ENCODE data around the gene LRIG2.

The LRIG2 gene

GRCh38 chr1:113094506-113094905 is 21.5 kb downstream of the LRIG2 start:
- H2BK12ac ChIP-seq (ENCODE audit: low read length): no peak overlapping the region
- H3K79me2 ChIP-seq (ENCODE audit: control insufficient read depth, insufficient read depth, low read length, poor library complexity): no peaks in the 10 kb centered on the region
- H4K8ac ChIP-seq (ENCODE audit: low read depth, low read length): no peak overlapping the region
- H3K27me3 ChIP-seq (ENCODE audit: insufficient read depth, low read length): no peaks in the 10 kb centered on the region
- WGBS (ENCODE audit: extremely low coverage, insufficient coverage, insufficient read length): no CpG with 5 or more reads among the region's 4 CpGs
- no peak overlapping the region for H4K12ac ChIP-seq (ENCODE audit: low read depth, low read length)
- no peak overlapping the region for H3K23ac ChIP-seq (ENCODE audit: low read length)
- H3K18ac ChIP-seq (ENCODE audit: low read length): no peak overlapping the region
- H3K9ac ChIP-seq (ENCODE audit: low read length): no peak overlapping the region
- no peak overlapping the region for H3K27ac ChIP-seq (ENCODE audit: low read depth, low read length)
- H4K91ac ChIP-seq (ENCODE audit: low read depth, low read length): no peak overlapping the region
- H3K4me2 ChIP-seq (ENCODE audit: low read length): no peak overlapping the region
- no peak overlapping the region for H2BK5ac ChIP-seq (ENCODE audit: low read depth, low read length, poor library complexity)
- H3K4me3 ChIP-seq (ENCODE audit: low read depth, low read length): no peak overlapping the region
- no peaks in the 10 kb centered on the region for H3K4me1 ChIP-seq (ENCODE audit: control insufficient read depth in 1 of 2, insufficient read depth in 2 of 2, low read length in 2 of 2)
- H3K9me3 ChIP-seq (ENCODE audit: insufficient read depth, low read depth, low read length): no peaks in the 10 kb centered on the region
- no peak overlapping the region for H3K4ac ChIP-seq (ENCODE audit: low read depth, low read length)
- H2AFZ ChIP-seq (ENCODE audit: insufficient read depth, low read length, poor library complexity): no peak overlapping the region
- no peaks in the 10 kb centered on the region for H3K79me1 ChIP-seq (ENCODE audit: low read length)
- no peak for DNase-seq
- no peak overlapping the region for H3K14ac ChIP-seq (ENCODE audit: low read length)
- H2BK120ac ChIP-seq (ENCODE audit: insufficient read depth, low read length, poor library complexity): no peak overlapping the region
- H2AK5ac ChIP-seq (ENCODE audit: low read length): no peak overlapping the region
- peaks cover 8 to 12% of the 10 kb centered on the region in 2 experiments for H3K36me3 ChIP-seq (ENCODE audit: control insufficient read depth in 1 of 2, insufficient read depth in 2 of 2, low read length in 2 of 2)

DNA sequence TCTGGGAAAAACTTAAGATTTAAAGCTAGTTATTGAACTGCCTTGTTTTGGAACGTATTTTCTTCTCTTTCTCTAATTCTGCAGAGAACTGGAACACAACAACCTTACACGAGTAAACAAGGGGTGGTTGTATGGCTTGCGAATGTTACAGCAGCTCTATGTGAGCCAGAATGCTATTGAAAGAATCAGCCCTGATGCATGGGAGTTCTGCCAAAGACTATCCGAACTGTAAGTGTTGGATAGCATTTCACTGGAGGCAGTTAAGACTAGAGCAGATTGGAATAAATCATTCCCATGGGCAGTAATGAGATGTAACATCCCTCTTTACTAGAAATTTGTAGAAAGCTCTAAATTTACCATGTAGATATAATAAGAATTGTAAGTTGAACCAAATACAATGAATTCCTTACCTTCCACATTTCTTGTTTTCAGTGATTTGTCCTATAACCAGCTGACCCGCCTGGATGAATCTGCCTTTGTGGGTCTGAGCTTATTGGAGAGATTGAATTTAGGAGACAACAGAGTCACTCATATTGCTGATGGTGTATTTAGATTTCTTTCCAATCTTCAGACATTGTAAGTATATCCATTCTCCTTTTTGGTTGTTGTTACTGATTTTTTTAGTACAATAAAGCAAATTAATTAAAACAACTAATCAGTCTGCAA is 22.9 kb downstream of the LRIG2 start:
- Histone ChIP-seq H4K8ac (ENCODE audit: low read depth, low read length) (no peak overlapping the region), H3K9me3 (ENCODE audit: insufficient read depth, low read depth, low read length) (no peaks in the 10 kb centered on the region), H4K12ac (ENCODE audit: low read depth, low read length) (no peak overlapping the region), H3K79me1 (ENCODE audit: low read length) (no peaks in the 10 kb centered on the region), H3K14ac (ENCODE audit: low read length) (no peak overlapping the region), H3K27me3 (ENCODE audit: insufficient read depth, low read length) (no peaks in the 10 kb centered on the region), H2BK120ac (ENCODE audit: insufficient read depth, low read length, poor library complexity) (no peak overlapping the region), H3K9ac (ENCODE audit: low read length) (no peak overlapping the region), H2BK5ac (ENCODE audit: low read depth, low read length, poor library complexity) (no peak overlapping the region), H3K4me3 (ENCODE audit: low read depth, low read length) (no peak overlapping the region), H4K91ac (ENCODE audit: low read depth, low read length) (no peak overlapping the region), H3K4ac (ENCODE audit: low read depth, low read length) (no peak overlapping the region), H3K36me3 (ENCODE audit: control insufficient read depth in 1 of 2, insufficient read depth in 2 of 2, low read length in 2 of 2) (peaks cover 8 to 12% of the 10 kb centered on the region in 2 experiments), H2BK12ac (ENCODE audit: low read length) (no peak overlapping the region), H3K18ac (ENCODE audit: low read length) (no peak overlapping the region), H3K4me2 (ENCODE audit: low read length) (no peak overlapping the region), H3K27ac (ENCODE audit: low read depth, low read length) (no peak overlapping the region), H3K23ac (ENCODE audit: low read length) (no peak overlapping the region), H2AK5ac (ENCODE audit: low read length) (no peak overlapping the region), H3K79me2 (ENCODE audit: control insufficient read depth, insufficient read depth, low read length, poor library complexity) (no peaks in the 10 kb centered on the region), H2AFZ (ENCODE audit: insufficient read depth, low read length, poor library complexity) (no peak overlapping the region), H3K4me1 (ENCODE audit: control insufficient read depth in 1 of 2, insufficient read depth in 2 of 2, low read length in 2 of 2) (no peaks in the 10 kb centered on the region)
- no CpG with 5 or more reads among the region's 5 CpGs for WGBS (ENCODE audit: extremely low coverage, insufficient coverage, insufficient read length)
- DNase-seq: no peak

DNA sequence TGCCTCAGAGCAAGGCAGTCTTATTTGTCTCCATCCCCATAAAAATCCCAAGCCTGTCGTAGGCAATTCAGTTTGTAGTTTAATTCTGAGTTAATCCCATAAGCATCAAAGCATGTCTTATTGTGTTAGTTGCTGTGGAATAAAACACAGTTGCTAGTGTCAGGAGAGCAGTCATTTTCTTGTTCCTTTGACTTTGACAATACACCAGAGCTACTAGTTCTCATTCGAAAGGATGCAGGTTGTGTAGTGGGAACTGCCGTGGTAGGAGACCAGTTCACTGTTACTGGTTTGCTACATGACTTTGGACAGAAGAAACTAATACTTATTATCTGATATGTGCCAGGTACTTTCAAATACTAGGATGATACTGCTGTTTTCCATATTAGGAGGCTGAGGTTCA is 23.5 kb downstream of the LRIG2 start:
- no CpG with 5 or more reads among the region's 3 CpGs for WGBS (ENCODE audit: extremely low coverage, insufficient coverage, insufficient read length)
- H2BK120ac ChIP-seq (ENCODE audit: insufficient read depth, low read length, poor library complexity): no peak overlapping the region

GRCh38 chr1:113101588-113101987 is 28.6 kb downstream of the LRIG2 start:
- Histone ChIP-seq H4K12ac (ENCODE audit: low read depth, low read length) (no peak overlapping the region), H3K27me3 (ENCODE audit: insufficient read depth, low read length) (no peaks in the 10 kb centered on the region), H3K9me3 (ENCODE audit: insufficient read depth, low read depth, low read length) (peaks cover 1% of the 10 kb centered on the region), H3K4me1 (ENCODE audit: control insufficient read depth in 1 of 2, insufficient read depth in 2 of 2, low read length in 2 of 2) (peaks cover 4 to 5% of the 10 kb centered on the region in 2 experiments), H2BK5ac (ENCODE audit: low read depth, low read length, poor library complexity) (no peak overlapping the region), H3K79me1 (ENCODE audit: low read length) (no peaks in the 10 kb centered on the region), H3K18ac (ENCODE audit: low read length) (no peak overlapping the region), H3K4me3 (ENCODE audit: low read depth, low read length) (no peak overlapping the region), H2AFZ (ENCODE audit: insufficient read depth, low read length, poor library complexity) (no peak overlapping the region), H3K36me3 (ENCODE audit: control insufficient read depth in 1 of 2, insufficient read depth in 2 of 2, low read length in 2 of 2) (peaks cover 13 to 18% of the 10 kb centered on the region in 2 experiments), H2BK120ac (ENCODE audit: insufficient read depth, low read length, poor library complexity) (no peak overlapping the region), H3K27ac (ENCODE audit: low read depth, low read length) (no peak overlapping the region), H3K4ac (ENCODE audit: low read depth, low read length) (no peak overlapping the region), H2BK12ac (ENCODE audit: low read length) (no peak overlapping the region), H3K9ac (ENCODE audit: low read length) (no peak overlapping the region), H2AK5ac (ENCODE audit: low read length) (no peak overlapping the region), H3K79me2 (ENCODE audit: control insufficient read depth, insufficient read depth, low read length, poor library complexity) (no peaks in the 10 kb centered on the region), H3K14ac (ENCODE audit: low read length) (no peak overlapping the region), H3K4me2 (ENCODE audit: low read length) (no peak overlapping the region), H3K23ac (ENCODE audit: low read length) (no peak overlapping the region), H4K91ac (ENCODE audit: low read depth, low read length) (no peak overlapping the region), H4K8ac (ENCODE audit: low read depth, low read length) (no peak overlapping the region)
- DNase-seq: peak; percentile 41 to 77

More for the DNA sequence above, 23.5 kb downstream of the LRIG2 start:
- Histone ChIP-seq H4K8ac (ENCODE audit: low read depth, low read length) (no peak overlapping the region), H2BK12ac (ENCODE audit: low read length) (no peak overlapping the region), H3K4ac (ENCODE audit: low read depth, low read length) (no peak overlapping the region), H3K79me2 (ENCODE audit: control insufficient read depth, insufficient read depth, low read length, poor library complexity) (no peaks in the 10 kb centered on the region), H3K36me3 (ENCODE audit: control insufficient read depth in 1 of 2, insufficient read depth in 2 of 2, low read length in 2 of 2) (peaks cover 8 to 12% of the 10 kb centered on the region in 2 experiments), H3K9ac (ENCODE audit: low read length) (no peak overlapping the region), H3K23ac (ENCODE audit: low read length) (no peak overlapping the region), H3K79me1 (ENCODE audit: low read length) (no peaks in the 10 kb centered on the region), H3K27me3 (ENCODE audit: insufficient read depth, low read length) (no peaks in the 10 kb centered on the region), H2BK5ac (ENCODE audit: low read depth, low read length, poor library complexity) (no peak overlapping the region), H3K4me2 (ENCODE audit: low read length) (no peak overlapping the region), H2AFZ (ENCODE audit: insufficient read depth, low read length, poor library complexity) (no peak overlapping the region), H3K4me1 (ENCODE audit: control insufficient read depth in 1 of 2, insufficient read depth in 2 of 2, low read length in 2 of 2) (no peaks in the 10 kb centered on the region), H3K18ac (ENCODE audit: low read length) (no peak overlapping the region), H3K4me3 (ENCODE audit: low read depth, low read length) (no peak overlapping the region), H3K27ac (ENCODE audit: low read depth, low read length) (no peak overlapping the region), H3K14ac (ENCODE audit: low read length) (no peak overlapping the region), H4K12ac (ENCODE audit: low read depth, low read length) (no peak overlapping the region), H4K91ac (ENCODE audit: low read depth, low read length) (no peak overlapping the region), H2AK5ac (ENCODE audit: low read length) (no peak overlapping the region), H3K9me3 (ENCODE audit: insufficient read depth, low read depth, low read length) (no peaks in the 10 kb centered on the region)
- DNase-seq: no peak

Data from trophoblast cell (in vitro differentiated cells and primary cell).